Esophagus (tissue), 2 donors: ENCODE data around the gene CFL1. TPM values are rescaled to one million over a fixed set of nuclear protein-coding genes. Genes with fewer than 3 reads are reported as not detected.

ENCODE experiments used
- H3K27ac ChIP-seq, 2 donors: one replicate each; pipeline ENCODE4 v1.5.1; 2013; ENCODE audit warnings: low read depth in 2 of 2, mild to moderate bottlenecking in 2 of 2, inconsistent platforms in 1 of 2, low read length in 1 of 2, moderate library complexity in 1 of 2
- H3K27me3 ChIP-seq, 2 donors: one replicate each; pipeline ENCODE4 v1.6.1; 2013; ENCODE audit warnings: low read length in 2 of 2, control low read depth in 1 of 2, mild to moderate bottlenecking in 1 of 2; ENCODE audit not compliant: insufficient read depth in 2 of 2, control insufficient read depth in 1 of 2
- H3K36me3 ChIP-seq, 2 donors: one replicate each; pipeline ENCODE4 v1.6.1; 2013; ENCODE audit warnings: low read length in 1 of 2; ENCODE audit not compliant: control insufficient read depth in 2 of 2, insufficient read depth in 2 of 2
- H3K4me1 ChIP-seq, 2 donors: one replicate each; pipeline ENCODE4 v1.6.1; 2013; ENCODE audit warnings: low read length in 1 of 2; ENCODE audit not compliant: control insufficient read depth in 2 of 2, insufficient read depth in 2 of 2
- H3K4me3 ChIP-seq, 2 donors: one replicate each; pipeline ENCODE4 v1.5.1; 2013; ENCODE audit warnings: low read length in 2 of 2, mild to moderate bottlenecking in 2 of 2, low read depth in 1 of 2, moderate library complexity in 1 of 2
- H3K9me3 ChIP-seq, 2 donors: one replicate each; pipeline ENCODE4 v1.6.1; 2013; ENCODE audit warnings: mild to moderate bottlenecking in 2 of 2, low read depth in 1 of 2, low read length in 1 of 2, moderate library complexity in 1 of 2; ENCODE audit not compliant: control insufficient read depth in 2 of 2, insufficient read depth in 1 of 2
- WGBS, 2 donors: extraction: QIAGEN DNeasy Blood & Tissue Kit; methylation state at CpG; one replicate each; pipeline ENCODE4 v1.1.7; 2013; 5-methylcytosine and 5-hydroxymethylcytosine counted together
- polyA plus RNA-seq, 2 donors: library from polyadenylated mRNA; stranded (reverse); fragments of 200-250 nt; gene quantifications; one replicate each; pipeline ENCODE4 v1.2.3, GENCODE V29; 2013
- donor health status: healthy with polysubstance abuse.
- donor health status: Bipolar disorder and iron deficiency.

The CFL1 gene
- polyA plus RNA-seq, 2 donors = 361 to 694 TPM

DNA sequence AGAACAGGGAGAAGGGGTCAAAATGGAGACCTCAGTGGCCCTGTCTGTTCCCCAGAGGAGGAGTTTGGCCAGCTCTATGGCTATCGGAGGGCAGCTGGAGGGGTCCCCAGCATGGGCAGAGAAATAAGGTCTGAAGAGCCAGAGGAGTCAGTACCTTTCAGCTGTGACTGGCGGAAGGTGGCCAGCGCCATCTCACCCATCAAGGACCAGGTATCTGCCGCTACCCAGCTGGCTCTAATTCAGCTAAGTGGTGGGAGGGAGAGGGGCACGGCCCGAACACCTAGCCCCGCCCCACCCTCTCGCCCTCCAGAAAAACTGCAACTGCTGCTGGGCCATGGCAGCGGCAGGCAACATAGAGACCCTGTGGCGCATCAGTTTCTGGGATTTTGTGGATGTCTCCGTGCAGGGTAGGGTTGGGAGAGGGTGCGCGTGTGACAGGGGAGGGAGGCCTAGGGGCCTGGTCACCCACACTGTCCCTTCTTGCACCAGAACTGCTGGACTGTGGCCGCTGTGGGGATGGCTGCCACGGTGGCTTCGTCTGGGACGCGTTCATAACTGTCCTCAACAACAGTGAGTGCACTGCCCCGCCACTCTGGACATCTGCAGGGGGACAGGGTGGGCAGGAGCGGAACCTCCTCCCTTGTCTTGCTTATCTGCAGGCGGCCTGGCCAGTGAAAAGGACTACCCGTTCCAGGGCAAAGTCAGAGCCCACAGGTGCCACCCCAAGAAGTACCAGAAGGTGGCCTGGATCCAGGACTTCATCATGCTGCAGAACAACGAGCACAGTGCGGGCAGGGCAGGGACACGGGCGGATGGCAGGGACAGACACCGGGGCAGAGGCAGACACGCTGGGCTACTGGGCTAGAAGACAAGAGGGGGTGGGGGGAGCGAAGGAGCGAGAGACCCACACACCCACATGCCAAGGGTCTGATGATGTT is 24.4 kb upstream of the CFL1 start:
- H3K27me3 ChIP-seq = no peaks in the 10 kb centered on the region
- WGBS, 2 donors = 88 to 90% methylated on average over 30 of the region's 30 CpGs
- no peaks in the 10 kb centered on the region for H3K9me3 ChIP-seq
- peaks cover 0 to 5% of the 10 kb centered on the region in 2 donors for H3K4me1 ChIP-seq
- H3K36me3 ChIP-seq = peaks cover 2 to 34% of the 10 kb centered on the region in 2 donors
- no peak overlapping the region for H3K27ac ChIP-seq
- no peak overlapping the region for H3K4me3 ChIP-seq

DNA sequence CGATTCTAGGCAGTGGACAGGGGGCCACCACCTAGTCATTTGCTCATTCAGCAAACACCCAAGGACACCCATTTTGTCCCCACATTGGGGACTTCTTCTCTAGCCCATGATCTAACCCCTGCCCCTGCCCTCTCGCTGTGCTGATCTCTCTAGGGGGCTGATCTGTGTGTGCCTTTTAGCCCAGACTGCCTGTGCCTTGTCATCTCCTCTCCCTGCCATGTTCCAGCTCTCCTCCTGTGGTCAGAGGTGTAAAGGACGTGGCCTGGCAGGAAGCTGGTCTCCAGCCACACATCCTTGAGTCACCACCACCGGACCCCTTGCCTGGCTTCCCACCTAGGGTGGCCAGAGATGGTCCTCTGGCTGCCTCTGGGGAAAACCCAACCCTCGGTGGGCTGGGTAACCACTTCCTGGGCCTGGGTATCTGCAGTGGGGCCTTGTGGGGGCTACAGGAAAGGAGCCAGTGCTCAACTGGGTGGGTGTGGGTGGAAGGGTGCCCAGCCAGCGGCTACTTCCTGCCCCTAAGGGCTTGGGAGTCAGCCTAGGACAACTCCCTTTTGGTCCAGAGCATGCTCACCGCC is 23.0 kb upstream of the CFL1 start:
- Histone ChIP-seq H3K9me3 (no peaks in the 10 kb centered on the region), H3K27ac (no peak overlapping the region), H3K36me3 (peaks cover 2 to 34% of the 10 kb centered on the region in 2 donors), H3K27me3 (no peaks in the 10 kb centered on the region), H3K4me1 (peaks cover 0 to 5% of the 10 kb centered on the region in 2 donors), H3K4me3 (no peak overlapping the region)
- 65 to 70% methylated on average over 7 of the region's 7 CpGs for WGBS, 2 donors

DNA sequence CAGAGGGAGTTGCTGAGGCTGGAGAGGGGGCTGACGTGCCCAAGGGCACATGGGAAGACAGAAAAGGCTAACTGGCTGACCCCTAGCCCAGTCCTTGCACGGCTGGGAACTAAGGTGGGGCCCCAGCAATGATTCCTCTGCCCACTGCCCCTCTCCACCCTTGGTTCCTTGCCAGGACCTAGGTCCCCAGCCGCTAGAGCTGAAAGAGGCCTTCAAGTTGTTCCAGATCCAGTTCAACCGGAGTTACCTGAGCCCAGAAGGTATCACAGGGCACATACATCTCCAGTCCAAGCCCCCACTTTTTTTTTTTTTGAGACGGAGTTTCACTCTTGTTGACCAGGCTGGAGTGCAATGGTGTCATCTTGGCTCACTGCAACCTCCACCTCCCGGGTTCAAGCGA is 22.0 kb upstream of the CFL1 start:
- H3K27ac ChIP-seq = no peak overlapping the region
- no peaks in the 10 kb centered on the region for H3K27me3 ChIP-seq
- peaks cover 0 to 5% of the 10 kb centered on the region in 2 donors for H3K4me1 ChIP-seq
- peaks cover 2 to 26% of the 10 kb centered on the region in 2 donors for H3K36me3 ChIP-seq
- 55 to 59% methylated on average over 7 of the region's 7 CpGs for WGBS, 2 donors
- no peaks in the 10 kb centered on the region for H3K9me3 ChIP-seq
- no peak overlapping the region for H3K4me3 ChIP-seq

DNA sequence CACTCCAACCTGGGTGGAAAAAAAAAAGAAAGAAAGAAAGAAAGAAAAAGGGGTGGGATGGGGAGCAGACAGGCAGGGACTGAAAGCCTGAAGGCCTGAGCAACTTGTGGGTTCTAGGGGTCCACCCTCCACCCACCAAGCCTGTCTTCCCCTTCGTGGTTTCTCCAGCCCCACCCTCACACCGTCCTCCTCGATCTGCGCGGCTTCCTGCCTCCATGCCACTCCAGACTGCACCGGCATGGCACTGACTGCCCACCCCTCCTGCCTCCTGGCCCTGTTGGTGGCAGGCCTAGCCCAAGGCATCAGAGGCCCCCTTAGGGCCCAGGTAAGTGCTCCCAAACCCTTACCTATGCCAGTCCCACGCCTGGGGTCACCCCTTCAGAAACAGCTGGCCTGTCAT is 21.6 kb upstream of the CFL1 start, which contains the start of gene CTSW:
Gene CTSW, plus strand, starts transcription at position 221 of the 400 bp plus-strand sequence. Its CDS starts 18 bp downstream, at position 239.
- Histone ChIP-seq H3K36me3 (peaks cover 2 to 24% of the 10 kb centered on the region in 2 donors), H3K9me3 (no peaks in the 10 kb centered on the region), H3K27me3 (no peaks in the 10 kb centered on the region), H3K27ac (no peak within 1 kb of the TSS), H3K4me3 (no peak within 1 kb of the TSS), H3K4me1 (peaks cover 0 to 5% of the 10 kb centered on the region in 2 donors)
- 51% methylated on average over 7 of the region's 7 CpGs for WGBS, 2 donors

DNA sequence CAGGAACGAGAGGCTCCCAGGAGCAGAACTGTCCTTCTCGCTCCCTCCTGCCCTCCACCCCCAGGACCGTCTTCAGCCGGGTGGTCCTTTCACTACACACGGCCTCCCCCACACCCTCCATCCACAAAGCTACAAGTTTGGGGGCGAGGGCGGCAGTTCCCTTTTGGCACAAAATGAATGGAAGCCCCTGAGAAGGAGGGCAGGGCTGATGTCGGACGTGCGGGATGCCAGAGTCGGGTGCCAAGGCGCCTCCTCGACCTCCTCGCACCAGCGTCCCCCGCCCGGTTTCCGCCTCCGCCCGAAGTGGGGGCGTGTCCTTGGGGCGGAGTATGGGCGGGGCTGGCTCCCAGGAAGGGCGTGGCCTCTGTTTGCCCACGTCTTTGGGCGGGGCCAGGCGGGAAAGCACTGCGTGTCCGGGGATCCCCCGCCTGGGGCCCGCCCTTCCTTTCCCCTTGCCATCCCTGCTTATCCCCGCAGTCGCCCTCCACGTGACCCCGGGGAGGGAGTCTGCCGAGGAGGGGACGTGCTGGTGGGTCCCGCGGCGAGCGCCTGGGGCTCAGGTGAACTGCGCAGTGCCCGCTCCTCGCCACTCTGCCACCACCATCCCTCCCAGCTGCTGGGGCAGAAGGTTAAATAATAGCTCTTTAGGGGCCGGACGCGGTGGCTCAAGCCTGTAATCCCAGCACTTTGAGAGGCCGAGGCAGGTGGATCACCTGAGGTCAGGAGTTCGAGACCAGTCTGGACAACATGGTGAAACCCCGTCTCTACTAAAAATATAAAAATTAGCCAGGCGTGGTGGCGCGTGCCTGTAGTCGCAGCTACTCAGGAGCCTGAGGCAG is 15.6 kb upstream of the CFL1 start:
- peak overlapping the region; percentile 81 to 85 for H3K27ac ChIP-seq
- peaks cover 0 to 3% of the 10 kb centered on the region in 2 donors for H3K4me1 ChIP-seq
- no peaks in the 10 kb centered on the region for H3K27me3 ChIP-seq
- WGBS, 2 donors = 6 to 7% methylated on average over 49 to 54 of the region's 54 CpGs
- peak overlapping the region; percentile 47 to 49 for H3K4me3 ChIP-seq
- H3K9me3 ChIP-seq = no peaks in the 10 kb centered on the region
- no peaks in the 10 kb centered on the region for H3K36me3 ChIP-seq

DNA sequence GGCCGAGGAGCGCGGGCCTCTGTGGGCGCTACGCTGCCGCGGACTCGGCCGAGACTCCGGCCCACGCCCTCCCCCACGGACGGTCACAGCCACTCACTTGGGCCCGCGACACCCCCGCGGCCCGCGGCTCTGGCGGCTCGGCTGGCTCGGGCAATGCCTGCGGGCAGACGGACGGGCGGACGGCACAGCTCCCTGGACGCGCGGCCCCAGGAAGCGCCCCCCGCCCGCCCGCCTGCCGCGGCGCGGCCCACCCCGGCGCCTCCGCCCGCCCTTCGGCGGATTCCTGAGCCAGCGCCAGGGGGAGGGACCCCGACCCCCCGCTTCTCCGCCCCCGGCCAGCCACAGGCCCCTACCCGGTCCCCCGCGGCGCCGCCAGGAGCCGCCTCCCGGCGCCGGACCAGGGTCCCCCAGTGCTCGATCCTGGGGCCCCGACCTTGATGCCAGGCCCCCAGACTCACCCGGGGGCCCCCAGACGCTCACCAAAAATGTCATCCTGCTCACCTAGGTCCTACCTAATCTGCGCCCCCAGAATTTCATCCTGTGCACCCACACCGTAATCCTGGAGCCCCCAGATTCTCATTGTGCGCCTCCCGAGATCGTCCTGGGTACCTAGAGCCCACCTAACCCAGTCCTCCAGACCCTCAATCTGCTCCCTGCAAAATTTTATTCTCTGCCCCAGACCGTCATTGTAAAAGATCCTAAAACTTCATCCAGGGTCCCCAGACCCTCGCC is 14.8 kb upstream of the CFL1 start, which contains the start of gene EFEMP2:
Gene EFEMP2, minus strand, starts transcription at position 215 of the 732 bp plus-strand sequence. CDS start 446 bp downstream, outside the sequence.
- Histone ChIP-seq H3K4me1 (peaks cover 0 to 3% of the 10 kb centered on the region in 2 donors), H3K27ac (peak within 1 kb of the TSS; percentile 81 to 85), H3K36me3 (no peaks in the 10 kb centered on the region), H3K27me3 (no peaks in the 10 kb centered on the region), H3K4me3 (peak within 1 kb of the TSS; percentile 47 to 49), H3K9me3 (no peaks in the 10 kb centered on the region)
- 0 to 2% methylated on average over 28 to 69 of the region's 69 CpGs for WGBS, 2 donors

DNA sequence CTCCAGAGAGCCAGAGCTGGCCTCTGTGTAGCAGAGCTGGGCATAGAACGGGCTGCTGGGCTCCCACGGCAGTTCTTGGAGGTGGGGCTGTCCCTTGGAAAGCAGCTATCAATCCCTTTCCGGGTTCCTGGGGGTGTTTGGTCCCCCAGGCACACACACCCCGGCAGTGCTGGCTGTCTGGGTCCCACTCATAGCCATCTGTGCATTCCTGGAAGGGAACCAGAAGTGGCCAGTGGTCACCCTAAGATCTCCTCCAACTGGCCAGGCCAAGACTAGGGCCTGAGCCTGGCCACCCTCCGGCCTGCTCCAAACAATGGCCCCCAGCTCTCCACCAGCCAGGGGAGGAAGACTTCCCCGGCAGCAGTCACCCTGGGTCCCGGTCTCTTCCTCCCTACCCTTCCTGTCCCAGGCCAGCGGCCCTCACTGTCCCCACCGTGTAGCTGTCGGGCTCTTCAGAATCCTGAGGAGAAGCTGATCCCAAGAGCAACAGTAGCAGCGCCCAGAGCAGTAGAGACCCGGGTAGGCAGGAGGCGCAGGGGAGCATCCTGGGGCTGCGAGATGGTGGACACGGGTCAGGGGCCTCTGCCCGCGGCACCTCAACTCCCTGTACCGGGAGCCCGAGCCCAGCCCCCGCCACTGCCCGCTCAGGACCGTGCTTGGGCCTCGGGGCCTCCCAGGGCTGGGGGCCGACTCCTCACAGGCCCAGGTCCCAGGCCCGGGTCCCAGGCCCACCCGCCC is 14.0 kb upstream of the CFL1 start:
- Histone ChIP-seq H3K9me3 (no peaks in the 10 kb centered on the region), H3K27me3 (no peaks in the 10 kb centered on the region), H3K27ac (peak overlapping the region; percentile 78 to 81), H3K36me3 (peaks cover 0 to under 1% of the 10 kb centered on the region in 2 donors), H3K4me3 (peak overlapping the region; percentile 36 to 49), H3K4me1 (peaks cover 0 to 3% of the 10 kb centered on the region in 2 donors)
- 30% methylated on average over 25 to 26 of the region's 26 CpGs for WGBS, 2 donors
